Endothelial cell of umbilical vein (primary cell): ENCODE measurements around the gene GOLPH3L. TPM values are rescaled to one million over a fixed set of nuclear protein-coding genes. Genes with fewer than 3 reads are reported as not detected.

ENCODE experiments used
- BruUV-seq: library from RNA; stranded (reverse); fragments of 400-500 nt; replicated peaks from 2 replicates; lab custom pipeline; 2021; lab: Mats Ljungman, UMichigan
- CTCF ChIA-PET: fragments of 300-600, 350-600 bp; sonication (Branson Sonifier 250); formaldehyde crosslinking; loops from one replicate; lab custom pipeline; 2021; ENCODE audit warnings: antibody characterized with exemption, inconsistent platforms; lab: Charles Lee
- POLR2A ChIA-PET: fragments of 300-600, 350-600 bp; sonication (Branson Sonifier 250); formaldehyde crosslinking; loops from one replicate; lab custom pipeline; 2021; ENCODE audit warnings: antibody characterized with exemption, inconsistent platforms; lab: Charles Lee
- DNase-seq: peaks from one replicate; pipeline ENCODE4 v3.0.0-alpha.2; 2011; ENCODE audit warnings: low read depth, low spot score
- FAIRE-seq: peaks from 2 replicates; lab custom pipeline; 2011; peaks lifted over from hg19 to GRCh38; lab: Jason Lieb, UNC
- H2AFZ ChIP-seq: 2 replicates; pipeline ENCODE4 v1.6.0; 2012; ENCODE audit warnings: low read depth, low read length, control low read depth, inconsistent platforms
- H3K27ac ChIP-seq: 2 replicates; pipeline ENCODE4 v1.5.1; 2011; ENCODE audit warnings: low read depth, mild to moderate bottlenecking, control low read depth, low read length, moderate library complexity; ENCODE audit not compliant: insufficient read depth
- H3K27me3 ChIP-seq, 2 experiments: 2 replicates each; pipeline versions ENCODE4 v1.6.0 to v1.6.1; 2011; ENCODE audit warnings: low read length in 2 of 2, mixed read lengths in 1 of 2; ENCODE audit not compliant: control insufficient read depth in 2 of 2, insufficient read depth in 2 of 2
- H3K36me3 ChIP-seq, 2 experiments: 2 replicates in 1 of 2; 3 replicates in 1 of 2; pipeline ENCODE4 v1.5.1; 2011; ENCODE audit warnings: low read length in 2 of 2, mild to moderate bottlenecking in 1 of 2, moderate library complexity in 1 of 2; ENCODE audit not compliant: control insufficient read depth in 2 of 2, insufficient read depth in 2 of 2; ENCODE audit errors: extremely low read depth in 1 of 2
- H3K4me1 ChIP-seq: 3 replicates; pipeline ENCODE4 v1.5.1; 2011; ENCODE audit warnings: mild to moderate bottlenecking, low read length; ENCODE audit not compliant: control insufficient read depth, insufficient read depth; ENCODE audit errors: extremely low read depth
- H3K4me2 ChIP-seq: 2 replicates; pipeline ENCODE4 v1.6.1; 2011; ENCODE audit warnings: low read length, control low read depth, mixed read lengths; ENCODE audit not compliant: insufficient read depth
- H3K4me3 ChIP-seq, 3 experiments: fragments of 200-600 bp in 1 of 3; sonication (generic), shearing (Covaris generic) in 1 of 3; replicated peaks in 1 of 3; 2 replicates each; pipeline ENCODE4 v1.5.1; 2011 to 2016; ENCODE audit warnings: control low read depth in 3 of 3, low read length in 3 of 3, mild to moderate bottlenecking in 2 of 3, inconsistent platforms in 1 of 3, low read depth in 1 of 3, moderate library complexity in 1 of 3; ENCODE audit not compliant: insufficient read depth in 1 of 3
- H3K79me2 ChIP-seq: 2 replicates; pipeline ENCODE4 v1.6.0; 2012; ENCODE audit warnings: low read length, inconsistent platforms; ENCODE audit not compliant: control insufficient read depth, insufficient read depth
- H3K9ac ChIP-seq: replicated peaks from 2 replicates; pipeline ENCODE3; 2011; ENCODE audit warnings: low read length, control low read depth; ENCODE audit not compliant: insufficient read depth; ENCODE audit errors: extremely low read depth
- H3K9me1 ChIP-seq: replicated peaks from 3 replicates; pipeline ENCODE4 v1.6.0; 2011; ENCODE audit warnings: mild to moderate bottlenecking, low read length; ENCODE audit not compliant: control insufficient read depth, insufficient read depth; ENCODE audit errors: extremely low read depth
- H3K9me3 ChIP-seq: replicated peaks from 2 replicates; pipeline ENCODE4 v1.5.1; 2012; ENCODE audit warnings: low read length, inconsistent platforms; ENCODE audit not compliant: control insufficient read depth, insufficient read depth
- H4K20me1 ChIP-seq: replicated peaks from 2 replicates; pipeline ENCODE3; 2011; ENCODE audit warnings: mild to moderate bottlenecking, low read length; ENCODE audit not compliant: control insufficient read depth, insufficient read depth; ENCODE audit errors: extremely low read depth
- EZH2 ChIP-seq: IDR thresholded peaks from 2 replicates; pipeline ENCODE4 v1.6.1; 2012; ENCODE audit warnings: borderline replicate concordance, low read depth, mild to moderate bottlenecking, moderate library complexity, low read length, inconsistent platforms; ENCODE audit not compliant: severe bottlenecking
- FOS ChIP-seq: IDR thresholded peaks from 2 replicates; pipeline ENCODE4 v1.6.1; 2011; ENCODE audit warnings: mild to moderate bottlenecking, low read length, moderate library complexity, borderline replicate concordance; ENCODE audit not compliant: insufficient read depth
- GATA2 ChIP-seq: IDR thresholded peaks from 2 replicates; pipeline ENCODE4 v1.7.0; 2011; ENCODE audit warnings: low read depth, mild to moderate bottlenecking, moderate library complexity, mixed read lengths, low read length; ENCODE audit not compliant: insufficient read length, insufficient read depth
- JUN ChIP-seq: IDR thresholded peaks from 2 replicates; pipeline ENCODE4 v1.6.1; 2011; ENCODE audit warnings: borderline replicate concordance, low read depth; ENCODE audit not compliant: insufficient read length, insufficient read depth
- MYC ChIP-seq: IDR thresholded peaks from one replicate; pipeline ENCODE4 v1.6.1; 2011; ENCODE audit warnings: mild to moderate bottlenecking, low read depth, low read length
- POLR2A ChIP-seq: IDR thresholded peaks from 2 replicates; pipeline ENCODE4 v1.6.1; 2012; ENCODE audit warnings: low read depth, mild to moderate bottlenecking, control low read depth, low read length
- POLR2AphosphoS5 ChIP-seq: IDR thresholded peaks from 2 replicates; pipeline ENCODE4 v1.6.1; 2012; ENCODE audit warnings: low read depth, mild to moderate bottlenecking, control low read depth, low read length, moderate library complexity; ENCODE audit not compliant: insufficient read depth
- dilution Hi-C: fragments of 300-500 bp; cut with MboI; formaldehyde crosslinking; loops from one replicate; pipeline ENCODE4 v1.15.0; 2019; ENCODE audit warnings: low sequenced_read_pairs; ENCODE audit not compliant: extremely low pct_ligation_motif_present
- intact Hi-C: fragments of 100-400 bp; cut with micrococcal nuclease; formaldehyde crosslinking; loops from one replicate; pipeline ENCODE4 v1.10.0; 2022
- polyA plus RNA-seq, 4 experiments: library from polyadenylated mRNA; depleted of rRNA in 3 of 4; stranded (reverse) in 3 of 4; unstranded in 1 of 4; fragments of >200 nt; gene quantifications; 2 replicates each; pipeline versions ENCODE4 v1.2.1 to v1.2.3, GENCODE V29; 2011 to 2012; ENCODE audit warnings: missing spikeins in 1 of 4
- total RNA-seq: library from RNA; stranded (reverse); gene quantifications from 2 replicates; pipeline ENCODE4 v1.2.3, GENCODE V29; 2021
- TF ChIP-seq, protein P1 (sequence below): IDR thresholded peaks from 2 replicates; pipeline ENCODE4 v1.6.1; 2011; ENCODE audit not compliant: insufficient read depth, insufficient read length
- TF ChIP-seq, protein P2 (sequence below), 2 donors: IDR thresholded peaks; 1 replicate in 1 of 2; 2 replicates in 1 of 2; pipeline ENCODE4 v1.5.1; 2011; ENCODE audit warnings: low read length in 2 of 2, mild to moderate bottlenecking in 2 of 2, moderate library complexity in 2 of 2, control low read depth in 1 of 2, inconsistent platforms in 1 of 2, low read depth in 1 of 2; ENCODE audit not compliant: insufficient read depth in 1 of 2; ENCODE audit errors: extremely low read depth in 1 of 2

Gene GOLPH3L
- total and polyA plus RNA-seq, 2 donors (not counting 3 experiments of a cell fraction or from before 2014, with no cell fraction given), result 15.7 to 34.9 TPM

DNA sequence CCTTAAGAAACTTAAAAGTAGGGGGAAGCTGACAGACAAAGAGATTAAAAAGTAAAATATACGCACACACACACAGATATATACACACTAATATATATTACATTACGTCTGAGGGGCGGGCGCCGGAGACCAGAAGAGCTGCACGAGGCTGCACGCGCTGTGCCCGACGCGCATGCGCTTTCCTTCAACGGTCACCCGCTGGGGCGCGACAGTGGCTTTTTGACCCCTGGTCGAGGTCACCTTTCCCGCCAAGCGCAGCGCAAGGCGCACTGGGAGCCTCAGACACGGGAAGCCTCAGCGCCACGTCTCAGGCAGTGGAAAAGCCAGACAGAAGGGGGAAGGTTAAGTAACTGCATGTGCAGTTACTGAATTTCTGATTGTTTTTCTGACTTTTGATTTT, 23.7 kb upstream of the GOLPH3L start, which contains the start of gene HORMAD1:
Gene HORMAD1, minus strand, starts transcription at position 193 of the 400 bp plus-strand sequence. CDS start 1,390 bp downstream, outside the sequence.
- no peaks in the 10 kb centered on the region for H3K9me3 ChIP-seq
- no peak within 1 kb of the TSS for H2AFZ ChIP-seq
- intact Hi-C loops (no loop called here), dilution Hi-C loops (no loop called here)
- ChIA-PET CTCF (interaction anchor here (1.0 kb wide), 1 partner anchor 10 kb away, joined by 4 read pairs; no protein-coding TSS in a partner anchor), POLR2A (no interaction called here)
- H3K4me3 ChIP-seq, result no peak within 1 kb of the TSS
- no peaks in the 10 kb centered on the region for H3K36me3 ChIP-seq
- H4K20me1 ChIP-seq, result no peaks in the 10 kb centered on the region
- H3K4me1 ChIP-seq, result no peaks in the 10 kb centered on the region
- FAIRE-seq (no peak), DNase-seq (no peak)
- H3K27me3 ChIP-seq, result no peaks in the 10 kb centered on the region
- H3K27ac ChIP-seq, result no peak within 1 kb of the TSS
- no peak within 1 kb of the TSS for H3K9ac ChIP-seq
- TF ChIP-seq POLR2A (no peak), FOS (no peak), GATA2 (no peak), MYC (no peak), POLR2AphosphoS5 (no peak), JUN (no peak), EZH2 (no peak)
- TF ChIP-seq, protein P1, sequence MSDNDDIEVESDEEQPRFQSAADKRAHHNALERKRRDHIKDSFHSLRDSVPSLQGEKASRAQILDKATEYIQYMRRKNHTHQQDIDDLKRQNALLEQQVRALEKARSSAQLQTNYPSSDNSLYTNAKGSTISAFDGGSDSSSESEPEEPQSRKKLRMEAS, result no peak
- TF ChIP-seq, protein P2, sequence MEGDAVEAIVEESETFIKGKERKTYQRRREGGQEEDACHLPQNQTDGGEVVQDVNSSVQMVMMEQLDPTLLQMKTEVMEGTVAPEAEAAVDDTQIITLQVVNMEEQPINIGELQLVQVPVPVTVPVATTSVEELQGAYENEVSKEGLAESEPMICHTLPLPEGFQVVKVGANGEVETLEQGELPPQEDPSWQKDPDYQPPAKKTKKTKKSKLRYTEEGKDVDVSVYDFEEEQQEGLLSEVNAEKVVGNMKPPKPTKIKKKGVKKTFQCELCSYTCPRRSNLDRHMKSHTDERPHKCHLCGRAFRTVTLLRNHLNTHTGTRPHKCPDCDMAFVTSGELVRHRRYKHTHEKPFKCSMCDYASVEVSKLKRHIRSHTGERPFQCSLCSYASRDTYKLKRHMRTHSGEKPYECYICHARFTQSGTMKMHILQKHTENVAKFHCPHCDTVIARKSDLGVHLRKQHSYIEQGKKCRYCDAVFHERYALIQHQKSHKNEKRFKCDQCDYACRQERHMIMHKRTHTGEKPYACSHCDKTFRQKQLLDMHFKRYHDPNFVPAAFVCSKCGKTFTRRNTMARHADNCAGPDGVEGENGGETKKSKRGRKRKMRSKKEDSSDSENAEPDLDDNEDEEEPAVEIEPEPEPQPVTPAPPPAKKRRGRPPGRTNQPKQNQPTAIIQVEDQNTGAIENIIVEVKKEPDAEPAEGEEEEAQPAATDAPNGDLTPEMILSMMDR (IDR thresholded peaks at IDR 0.05; ENCODE audit: extremely low read depth in 1 of 2, insufficient read depth in 1 of 2, low read depth in 1 of 2, low read length in 2 of 2), result no peak
- no peak within 1 kb of the TSS for H3K4me2 ChIP-seq
- H3K9me1 ChIP-seq, result no peaks in the 10 kb centered on the region
- no peaks in the 10 kb centered on the region for H3K79me2 ChIP-seq
- BruUV-seq, result no TSS peak
